OCI-LY7 (cell line): ENCODE results near the gene ALDOA. TPM values are rescaled to one million over a fixed set of nuclear protein-coding genes. Genes with fewer than 3 reads are reported as not detected.

Source experiments
- BruUV-seq: library from RNA; stranded (reverse); fragments of 400-500 nt; replicated peaks from 2 replicates; lab custom pipeline; 2021; lab: Mats Ljungman, UMichigan
- CTCF ChIA-PET: fragments of 300-600 bp; sonication (Branson Sonifier 250); formaldehyde crosslinking; loops from one replicate; lab custom pipeline; 2022; ENCODE audit warnings: antibody characterized with exemption; ENCODE audit not compliant: unreplicated experiment; lab: Charles Lee
- POLR2A ChIA-PET: fragments of 300-600 bp; sonication (Branson Sonifier 250); formaldehyde crosslinking; loops from one replicate; lab custom pipeline; 2022; ENCODE audit warnings: antibody characterized with exemption; lab: Charles Lee
- DNase-seq: peaks from one replicate; pipeline ENCODE4 v3.0.0-alpha.2; 2015; ENCODE audit warnings: low spot score
- H2AFZ ChIP-seq: fragments of 200-600 bp; sonication (generic), shearing (Covaris generic); 2 replicates; pipeline ENCODE4 v1.6.1; 2014; ENCODE audit warnings: mild to moderate bottlenecking, antibody characterized with exemption, low read length, moderate library complexity
- H3K27ac ChIP-seq: fragments of 200-600 bp; sonication (generic); 2 replicates; pipeline ENCODE4 v1.5.1; 2014; ENCODE audit warnings: mixed run types, low read depth, mild to moderate bottlenecking, moderate library complexity, low read length, inconsistent platforms; ENCODE audit not compliant: poor library complexity, severe bottlenecking
- H3K36me3 ChIP-seq: fragments of 200-600 bp; sonication (generic); 2 replicates; pipeline ENCODE4 v1.6.1; 2014; ENCODE audit warnings: mild to moderate bottlenecking, antibody characterized with exemption, low read length, moderate library complexity, mixed read lengths; ENCODE audit not compliant: insufficient read depth
- H3K4me1 ChIP-seq: fragments of 200-600 bp; sonication (generic); 2 replicates; pipeline ENCODE4 v1.5.1; 2014; ENCODE audit warnings: mild to moderate bottlenecking, low read length; ENCODE audit not compliant: insufficient read depth, poor library complexity, severe bottlenecking
- H3K4me2 ChIP-seq: fragments of 200-600 bp; sonication (generic); 2 replicates; pipeline ENCODE4 v1.6.1; 2014; ENCODE audit warnings: mild to moderate bottlenecking, low read length
- H3K4me3 ChIP-seq: fragments of 200-600 bp; sonication (generic); 2 replicates; pipeline ENCODE4 v1.5.1; 2014; ENCODE audit warnings: mild to moderate bottlenecking, low read depth, low read length; ENCODE audit not compliant: poor library complexity, severe bottlenecking
- H3K79me2 ChIP-seq: fragments of 200-600 bp; sonication (generic); 2 replicates; pipeline ENCODE4 v1.6.1; 2016; ENCODE audit warnings: low read depth, mild to moderate bottlenecking, low read length, moderate library complexity, mixed read lengths; ENCODE audit not compliant: insufficient read depth
- H3K9me2 ChIP-seq: fragments of 200-600 bp; sonication (generic); 2 replicates; pipeline ENCODE4 v1.6.1; 2016; ENCODE audit warnings: mild to moderate bottlenecking, low read length, mixed read lengths; ENCODE audit not compliant: insufficient read depth
- H3K9me3 ChIP-seq: fragments of 200-600 bp; sonication (generic); 2 replicates; pipeline ENCODE4 v1.6.1; 2014; ENCODE audit warnings: mild to moderate bottlenecking, mixed run types, low read length, mixed read lengths
- H4K20me1 ChIP-seq: fragments of 200-600 bp; sonication (generic); 2 replicates; pipeline ENCODE4 v1.6.1; 2014; ENCODE audit warnings: mild to moderate bottlenecking, antibody characterized with exemption, low read length, moderate library complexity, mixed read lengths; ENCODE audit not compliant: insufficient read depth
- EZH2phosphoT487 ChIP-seq: fragments of 200-600 bp; sonication (generic); IDR thresholded peaks from 2 replicates; pipeline ENCODE4 v1.6.1; 2018; ENCODE audit warnings: low read depth, borderline replicate concordance, mild to moderate bottlenecking, mixed run types, antibody characterized with exemption, low read length, moderate library complexity, mixed read lengths
- intact Hi-C: fragments of 100-400 bp; cut with micrococcal nuclease; formaldehyde crosslinking; loops from one replicate; pipeline ENCODE4 v1.10.0; 2022; ENCODE audit not compliant: unreplicated experiment
- total RNA-seq, 2 experiments: library from RNA; depleted of rRNA in 1 of 2; stranded (reverse); fragments of >200 nt in 1 of 2; shearing (Covaris generic) in 1 of 2; gene quantifications; 2 replicates each; pipeline ENCODE4 v1.2.3, GENCODE V29; 2014 to 2022
- TF ChIP-seq, protein P1 (sequence below): fragments of 200-600 bp; sonication (generic); conservative IDR thresholded peaks from 2 replicates; pipeline ENCODE4 v1.5.1; 2014; ENCODE audit warnings: mild to moderate bottlenecking, antibody characterized with exemption, low read length, moderate library complexity, mixed read lengths

Gene ALDOA
- total RNA-seq, 2 experiments from 2014 or later = 809 to 1,029 TPM

DNA sequence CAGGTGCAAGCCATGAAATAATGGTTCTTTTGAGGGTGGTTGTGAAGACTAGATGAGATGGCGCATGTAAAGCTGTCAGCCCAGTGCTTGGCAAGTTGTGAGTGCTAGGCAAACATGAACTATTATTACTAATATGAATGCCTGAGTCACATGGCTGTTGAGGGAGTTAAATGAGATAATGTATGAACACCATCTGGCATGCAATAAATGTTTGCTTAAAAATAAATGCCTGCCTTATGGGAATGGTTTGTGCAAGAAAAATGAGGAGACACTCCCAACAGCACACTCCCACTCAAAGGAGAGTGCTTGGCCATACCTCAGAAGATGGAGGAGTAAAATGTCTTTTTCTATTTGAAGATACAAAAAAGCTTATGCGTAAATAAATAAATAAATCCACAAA lies 53.9 kb downstream of the ALDOA start:
- no peaks in the 10 kb centered on the region for H3K36me3 ChIP-seq
- CTCF ChIA-PET = interaction anchor here (0.6 kb wide), 1 partner anchor 479 kb away, joined by 3 read pairs; no protein-coding TSS in a partner anchor
- H3K9me3 ChIP-seq = no peaks in the 10 kb centered on the region
- no peaks in the 10 kb centered on the region for H4K20me1 ChIP-seq
- no peaks in the 10 kb centered on the region for H3K79me2 ChIP-seq
- H3K4me1 ChIP-seq = peaks cover 27% of the 10 kb centered on the region
- no peak overlapping the region for H3K4me3 ChIP-seq
- POLR2A ChIA-PET = interaction anchor here (1.0 kb wide), 1 partner anchor 16 kb away, joined by 3 read pairs; no protein-coding TSS in a partner anchor
- BruUV-seq = no TSS peak
- H3K27ac ChIP-seq = no peak overlapping the region
- TF ChIP-seq, protein P1, sequence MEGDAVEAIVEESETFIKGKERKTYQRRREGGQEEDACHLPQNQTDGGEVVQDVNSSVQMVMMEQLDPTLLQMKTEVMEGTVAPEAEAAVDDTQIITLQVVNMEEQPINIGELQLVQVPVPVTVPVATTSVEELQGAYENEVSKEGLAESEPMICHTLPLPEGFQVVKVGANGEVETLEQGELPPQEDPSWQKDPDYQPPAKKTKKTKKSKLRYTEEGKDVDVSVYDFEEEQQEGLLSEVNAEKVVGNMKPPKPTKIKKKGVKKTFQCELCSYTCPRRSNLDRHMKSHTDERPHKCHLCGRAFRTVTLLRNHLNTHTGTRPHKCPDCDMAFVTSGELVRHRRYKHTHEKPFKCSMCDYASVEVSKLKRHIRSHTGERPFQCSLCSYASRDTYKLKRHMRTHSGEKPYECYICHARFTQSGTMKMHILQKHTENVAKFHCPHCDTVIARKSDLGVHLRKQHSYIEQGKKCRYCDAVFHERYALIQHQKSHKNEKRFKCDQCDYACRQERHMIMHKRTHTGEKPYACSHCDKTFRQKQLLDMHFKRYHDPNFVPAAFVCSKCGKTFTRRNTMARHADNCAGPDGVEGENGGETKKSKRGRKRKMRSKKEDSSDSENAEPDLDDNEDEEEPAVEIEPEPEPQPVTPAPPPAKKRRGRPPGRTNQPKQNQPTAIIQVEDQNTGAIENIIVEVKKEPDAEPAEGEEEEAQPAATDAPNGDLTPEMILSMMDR = no peak
- no peak for TF ChIP-seq EZH2phosphoT487
- H2AFZ ChIP-seq = no peak overlapping the region
- intact Hi-C loops = no loop called here
- H3K4me2 ChIP-seq = no peak overlapping the region
- no peaks in the 10 kb centered on the region for H3K9me2 ChIP-seq
- DNase-seq = no peak

Other genes with a start within 250 kb of the ALDOA start
- 59.4 and 62.7 TPM in 2 replicates for gene PAGR1, start 249.6 kb upstream of the ALDOA start, total RNA-seq (2014; rRNA removed; shearing (Covaris generic))
- 43.4 and 51.7 TPM in 2 replicates for gene PAGR1, start 249.6 kb upstream of the ALDOA start, total RNA-seq (2022)
- 4.0 and 6.3 TPM in 2 replicates for gene MVP, start 245.3 kb upstream of the ALDOA start, total RNA-seq (2014; rRNA removed; shearing (Covaris generic))
- gene MVP, start 245.3 kb upstream of the ALDOA start, total RNA-seq (2022) = 6.8 and 8.1 TPM in 2 replicates
- gene CDIPT, start 202.5 kb upstream of the ALDOA start, total RNA-seq (2014; rRNA removed; shearing (Covaris generic)) = 39.6 and 52.4 TPM in 2 replicates
- 41.4 and 43.5 TPM in 2 replicates for gene CDIPT, start 202.5 kb upstream of the ALDOA start, total RNA-seq (2022)
- gene SEZ6L2, start 166.2 kb upstream of the ALDOA start, total RNA-seq (2014; rRNA removed; shearing (Covaris generic)) = 0.98 TPM in 1 of 2 replicates, not detected in the other
- gene SEZ6L2, start 166.2 kb upstream of the ALDOA start, total RNA-seq (2022) = 0.83 and 1.0 TPM in 2 replicates
- not detected in 2 replicates for gene ASPHD1, start 165.3 kb upstream of the ALDOA start, total RNA-seq (2014; rRNA removed; shearing (Covaris generic))
- gene ASPHD1, start 165.3 kb upstream of the ALDOA start, total RNA-seq (2022) = 0.30 TPM in 1 of 2 replicates, not detected in the other
- 14.4 and 15.9 TPM in 2 replicates for gene KCTD13, start 139.5 kb upstream of the ALDOA start, total RNA-seq (2014; rRNA removed; shearing (Covaris generic))
- 48.0 and 49.5 TPM in 2 replicates for gene KCTD13, start 139.5 kb upstream of the ALDOA start, total RNA-seq (2022)
- 75.7 and 94.1 TPM in 2 replicates for gene TMEM219, start 103.7 kb upstream of the ALDOA start, total RNA-seq (2014; rRNA removed; shearing (Covaris generic))
- gene TMEM219, start 103.7 kb upstream of the ALDOA start, total RNA-seq (2022) = 82.9 and 88.6 TPM in 2 replicates
- gene TAOK2, start 91.9 kb upstream of the ALDOA start, total RNA-seq (2014; rRNA removed; shearing (Covaris generic)) = 31.7 and 33.3 TPM in 2 replicates
- gene TAOK2, start 91.9 kb upstream of the ALDOA start, total RNA-seq (2022) = 45.0 and 46.8 TPM in 2 replicates
- gene HIRIP3, start 70.1 kb upstream of the ALDOA start, total RNA-seq (2014; rRNA removed; shearing (Covaris generic)) = 54.4 and 60.4 TPM in 2 replicates
- gene HIRIP3, start 70.1 kb upstream of the ALDOA start, total RNA-seq (2022) = 43.2 and 52.3 TPM in 2 replicates
- 88.0 and 94.7 TPM in 2 replicates for gene INO80E, start 69.5 kb upstream of the ALDOA start, total RNA-seq (2014; rRNA removed; shearing (Covaris generic))
- gene INO80E, start 69.5 kb upstream of the ALDOA start, total RNA-seq (2022) = 129 and 140 TPM in 2 replicates
- gene DOC2A, start 54.7 kb upstream of the ALDOA start, total RNA-seq (2014; rRNA removed; shearing (Covaris generic)) = not detected in 2 replicates
- gene DOC2A, start 54.7 kb upstream of the ALDOA start, total RNA-seq (2022) = 0.31 and 0.91 TPM in 2 replicates
- not detected in 2 replicates for gene C16orf92, start 42.6 kb upstream of the ALDOA start, total RNA-seq (2014; rRNA removed; shearing (Covaris generic))
- gene C16orf92, start 42.6 kb upstream of the ALDOA start, total RNA-seq (2022) = not detected in 2 replicates
- 2.6 and 4.3 TPM in 2 replicates for gene TLCD3B, start 34.5 kb upstream of the ALDOA start, total RNA-seq (2014; rRNA removed; shearing (Covaris generic))
- gene TLCD3B, start 34.5 kb upstream of the ALDOA start, total RNA-seq (2022) = 17.6 and 21.3 TPM in 2 replicates
- 137 and 144 TPM in 2 replicates for gene PPP4C, start 10.2 kb downstream of the ALDOA start, total RNA-seq (2014; rRNA removed; shearing (Covaris generic))
- gene PPP4C, start 10.2 kb downstream of the ALDOA start, total RNA-seq (2022) = 124 and 130 TPM in 2 replicates
- gene TBX6, start 26.2 kb downstream of the ALDOA start, total RNA-seq (2014; rRNA removed; shearing (Covaris generic)) = 0.77 and 1.4 TPM in 2 replicates
- 3.7 and 4.5 TPM in 2 replicates for gene TBX6, start 26.2 kb downstream of the ALDOA start, total RNA-seq (2022)
- gene YPEL3, start 30.5 kb downstream of the ALDOA start, total RNA-seq (2014; rRNA removed; shearing (Covaris generic)) = 17.5 and 18.6 TPM in 2 replicates
- 34.5 and 50.6 TPM in 2 replicates for gene YPEL3, start 30.5 kb downstream of the ALDOA start, total RNA-seq (2022)
- 1.8 and 2.0 TPM in 2 replicates for gene GDPD3, start 47.8 kb downstream of the ALDOA start, total RNA-seq (2014; rRNA removed; shearing (Covaris generic))
- 5.0 and 5.2 TPM in 2 replicates for gene GDPD3, start 47.8 kb downstream of the ALDOA start, total RNA-seq (2022)
- 9.9 and 25.3 TPM in 2 replicates for gene MAPK3, start 57.5 kb downstream of the ALDOA start, total RNA-seq (2014; rRNA removed; shearing (Covaris generic))
- gene MAPK3, start 57.5 kb downstream of the ALDOA start, total RNA-seq (2022) = 30.1 and 34.6 TPM in 2 replicates
- 351 and 394 TPM in 2 replicates for gene CORO1A, start 117.8 kb downstream of the ALDOA start, total RNA-seq (2014; rRNA removed; shearing (Covaris generic))
- gene CORO1A, start 117.8 kb downstream of the ALDOA start, total RNA-seq (2022) = 524 and 567 TPM in 2 replicates
- gene BOLA2B, start 127.9 kb downstream of the ALDOA start, total RNA-seq (2014; rRNA removed; shearing (Covaris generic)) = 73.1 and 119 TPM in 2 replicates
- gene BOLA2B, start 127.9 kb downstream of the ALDOA start, total RNA-seq (2022) = 169 and 179 TPM in 2 replicates
- 83.7 and 84.1 TPM in 2 replicates for gene SLX1A, start 128.1 kb downstream of the ALDOA start, total RNA-seq (2014; rRNA removed; shearing (Covaris generic))
- gene SLX1A, start 128.1 kb downstream of the ALDOA start, total RNA-seq (2022) = 55.7 and 81.9 TPM in 2 replicates
- 3.8 and 7.9 TPM in 2 replicates for gene SULT1A3, start 133.5 kb downstream of the ALDOA start, total RNA-seq (2014; rRNA removed; shearing (Covaris generic))
- 30.1 and 31.7 TPM in 2 replicates for gene SULT1A3, start 133.5 kb downstream of the ALDOA start, total RNA-seq (2022)
- gene NPIPB13, start 182.7 kb downstream of the ALDOA start, total RNA-seq (2014; rRNA removed; shearing (Covaris generic)) = 2.9 and 10.2 TPM in 2 replicates
- 50.5 and 51.4 TPM in 2 replicates for gene NPIPB13, start 182.7 kb downstream of the ALDOA start, total RNA-seq (2022)